Measurements from ENCODE around the gene ARHGAP15.

DNA sequence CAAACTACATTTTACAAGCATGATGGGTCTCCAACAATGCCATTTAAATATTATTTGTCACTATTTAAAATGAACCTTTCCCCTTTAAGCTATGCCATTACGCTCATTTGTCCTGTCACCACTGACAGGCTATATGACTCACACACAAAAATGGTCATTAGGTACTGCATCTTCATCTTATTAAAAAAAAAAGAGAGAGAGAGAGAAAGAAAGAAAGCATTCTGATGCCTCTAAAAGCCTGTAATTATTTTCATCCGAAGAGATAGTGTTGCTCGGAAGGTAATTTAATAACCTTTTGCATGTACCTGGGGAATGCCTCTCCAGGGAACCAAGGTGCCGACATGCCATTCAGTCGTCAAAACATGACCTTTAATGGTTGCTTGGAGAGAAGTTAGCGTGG, 226.7 kb downstream of the ARHGAP15 start:
- TF ChIP-seq CTCF (IDR thresholded peaks at IDR 0.05) (no peak), POLR2A (IDR thresholded peaks at IDR 0.05) (no peak)

All from esophagus squamous epithelium (tissue), 4 donors.